PC-3 (cell line): ENCODE data around the gene ESPN. TPM values are rescaled to one million over a fixed set of nuclear protein-coding genes. Genes with fewer than 3 reads are reported as not detected.

Experiments
- ATAC-seq: fragments of 200-7000 bp; cut with Tn5 transposase; 2 replicates; pipeline ENCODE4 v1.9.1; 2020; ENCODE audit warnings: mild to moderate bottlenecking, moderate library complexity
- BruUV-seq: library from RNA; stranded (reverse); fragments of 400-500 nt; replicated peaks from 2 replicates; lab custom pipeline; 2021; lab: Mats Ljungman, UMichigan
- CTCF ChIA-PET: fragments of 300-600 bp; sonication (Branson Sonifier 250); formaldehyde crosslinking; loops from one replicate; lab custom pipeline; 2022; ENCODE audit warnings: antibody characterized with exemption; lab: Charles Lee
- POLR2A ChIA-PET: fragments of 300-600 bp; sonication (Branson Sonifier 250); formaldehyde crosslinking; loops from one replicate; lab custom pipeline; 2022; ENCODE audit warnings: antibody characterized with exemption; ENCODE audit not compliant: unreplicated experiment; lab: Charles Lee
- DNase-seq: peaks from one replicate; pipeline ENCODE4 v3.0.0-alpha.2; 2015
- H2AFZ ChIP-seq: fragments of 300-600 bp; sonication (generic); 2 replicates; pipeline ENCODE4 v1.6.0; 2016; ENCODE audit warnings: antibody characterized with exemption, low read length
- H3F3A ChIP-seq: fragments of 300-600 bp; sonication (generic); one replicate; pipeline ENCODE4 v1.6.0; 2017; ENCODE audit warnings: antibody characterized with exemption, low read length, control low read depth, mild to moderate bottlenecking; ENCODE audit not compliant: unreplicated experiment
- H3K27ac ChIP-seq: fragments of 300-600 bp; sonication (generic); 2 replicates; pipeline ENCODE4 v1.5.1; 2016; ENCODE audit warnings: mild to moderate bottlenecking, low read length
- H3K27me3 ChIP-seq: fragments of 300-600 bp; sonication (generic); 2 replicates; pipeline ENCODE4 v1.6.1; 2016; ENCODE audit warnings: low read length, mixed read lengths
- H3K36me3 ChIP-seq: fragments of 300-600 bp; sonication (generic); 2 replicates; pipeline ENCODE4 v1.6.1; 2016; ENCODE audit warnings: low read depth, mixed run types, low read length, mixed read lengths
- H3K4me1 ChIP-seq: fragments of 300-600 bp; sonication (generic); 2 replicates; pipeline ENCODE4 v1.5.1; 2016; ENCODE audit warnings: low read length; ENCODE audit not compliant: insufficient read depth
- H3K4me2 ChIP-seq: fragments of 300-600 bp; sonication (generic); 2 replicates; pipeline ENCODE4 v1.6.0; 2016; ENCODE audit warnings: low read length
- H3K4me3 ChIP-seq: fragments of 300-600 bp; sonication (generic); 2 replicates; pipeline ENCODE4 v1.5.1; 2016; ENCODE audit warnings: mild to moderate bottlenecking, low read length, mixed read lengths
- H3K79me2 ChIP-seq: fragments of 300-600 bp; sonication (generic); 2 replicates; pipeline ENCODE4 v1.6.1; 2017; ENCODE audit warnings: low read length, mixed read lengths
- H3K9ac ChIP-seq: fragments of 300-600 bp; sonication (generic); 2 replicates; pipeline ENCODE4 v1.6.0; 2016; ENCODE audit warnings: mild to moderate bottlenecking, low read length
- H3K9me2 ChIP-seq: fragments of 300-600 bp; sonication (generic); replicated peaks from 2 replicates; pipeline ENCODE4 v1.6.1; 2016; ENCODE audit warnings: mixed run types, low read length, mixed read lengths
- H3K9me3 ChIP-seq: fragments of 300-600 bp; sonication (generic); 2 replicates; pipeline ENCODE4 v1.6.1; 2016; ENCODE audit warnings: low read length, mixed read lengths
- H4K20me1 ChIP-seq: fragments of 300-600 bp; sonication (generic); 2 replicates; pipeline ENCODE4 v1.6.1; 2016; ENCODE audit warnings: low read length, mixed read lengths
- EZH2 ChIP-seq: fragments of 300-600 bp; sonication (generic); IDR thresholded peaks from one replicate; pipeline ENCODE4 v1.6.1; 2017; ENCODE audit warnings: antibody characterized with exemption, mild to moderate bottlenecking, low read length; ENCODE audit not compliant: unreplicated experiment
- EZH2phosphoT487 ChIP-seq: fragments of 300-600 bp; sonication (generic); IDR thresholded peaks from 2 replicates; pipeline ENCODE4 v1.6.1; 2018; ENCODE audit warnings: mild to moderate bottlenecking, antibody characterized with exemption, low read length, borderline replicate concordance
- intact Hi-C: fragments of 100-400 bp; cut with micrococcal nuclease; formaldehyde crosslinking; loops from 2 replicates; pipeline ENCODE4 v1.9.0; 2023
- total RNA-seq: library from RNA; depleted of rRNA; stranded (reverse); fragments of >200 nt; gene quantifications from 2 replicates; pipeline ENCODE4 v1.2.3, GENCODE V29; 2014
- TF ChIP-seq, protein P1 (sequence below): fragments of 300-600 bp; sonication (generic); conservative IDR thresholded peaks from 2 replicates; pipeline ENCODE4 v1.5.1; 2017; ENCODE audit warnings: antibody characterized with exemption, low read depth, mild to moderate bottlenecking, low read length

ESPN gene
- total RNA-seq, 1 experiment from 2014 or later: 11.1 TPM

DNA sequence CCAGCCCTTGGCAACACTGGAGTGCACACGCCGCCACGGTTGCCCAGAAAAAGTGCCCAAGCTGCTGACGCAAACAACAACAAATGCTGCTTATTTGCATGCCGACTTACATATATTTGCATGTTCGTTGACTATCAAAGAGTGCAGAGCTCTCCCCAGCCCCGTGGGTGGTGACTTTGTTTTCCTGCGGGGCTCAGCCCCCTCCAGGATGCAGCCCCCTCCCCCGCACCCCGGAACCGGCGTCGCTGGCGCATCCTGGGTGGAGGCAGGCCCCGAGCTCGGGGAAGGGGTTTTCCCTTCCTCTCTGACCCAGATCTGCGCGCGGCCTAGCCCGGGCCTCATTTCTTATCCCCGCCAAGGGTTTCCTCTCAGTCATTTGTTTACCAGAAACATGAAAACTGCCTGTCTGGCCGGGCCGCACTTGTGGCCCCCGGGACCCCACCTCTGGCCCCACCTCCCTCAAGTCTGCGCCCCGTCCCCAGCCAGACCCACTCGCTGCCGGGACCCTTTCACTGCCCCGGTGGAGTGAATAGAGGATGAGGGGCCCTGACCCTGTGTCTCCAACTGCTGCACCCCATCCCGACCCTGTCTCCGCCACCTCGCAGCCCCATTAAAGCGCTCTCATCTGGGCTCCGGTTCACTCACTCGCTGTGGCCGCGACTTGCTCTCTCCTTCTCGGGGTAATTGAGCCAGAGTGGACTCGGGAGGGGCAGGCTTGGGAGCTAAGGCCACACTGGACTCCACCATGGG, 35.9 kb downstream of the ESPN start:
- Histone ChIP-seq H3K4me1 (no peaks in the 10 kb centered on the region), H3K9ac (no peak overlapping the region), H3F3A (no peaks in the 10 kb centered on the region), H3K79me2 (no peaks in the 10 kb centered on the region), H3K9me3 (no peaks in the 10 kb centered on the region), H3K27ac (no peak overlapping the region), H3K36me3 (peaks cover 16% of the 10 kb centered on the region), H3K9me2 (no peaks in the 10 kb centered on the region), H2AFZ (no peak overlapping the region), H3K27me3 (peaks cover 2% of the 10 kb centered on the region; the same call in 1 of the 2 replicates), H3K4me2 (no peak overlapping the region), H3K4me3 (no peak overlapping the region), H4K20me1 (no peaks in the 10 kb centered on the region)
- ChIA-PET CTCF (no interaction called here), POLR2A (no interaction called here)
- DNase-seq: no peak
- ATAC-seq: no peak
- TF ChIP-seq, protein P1, sequence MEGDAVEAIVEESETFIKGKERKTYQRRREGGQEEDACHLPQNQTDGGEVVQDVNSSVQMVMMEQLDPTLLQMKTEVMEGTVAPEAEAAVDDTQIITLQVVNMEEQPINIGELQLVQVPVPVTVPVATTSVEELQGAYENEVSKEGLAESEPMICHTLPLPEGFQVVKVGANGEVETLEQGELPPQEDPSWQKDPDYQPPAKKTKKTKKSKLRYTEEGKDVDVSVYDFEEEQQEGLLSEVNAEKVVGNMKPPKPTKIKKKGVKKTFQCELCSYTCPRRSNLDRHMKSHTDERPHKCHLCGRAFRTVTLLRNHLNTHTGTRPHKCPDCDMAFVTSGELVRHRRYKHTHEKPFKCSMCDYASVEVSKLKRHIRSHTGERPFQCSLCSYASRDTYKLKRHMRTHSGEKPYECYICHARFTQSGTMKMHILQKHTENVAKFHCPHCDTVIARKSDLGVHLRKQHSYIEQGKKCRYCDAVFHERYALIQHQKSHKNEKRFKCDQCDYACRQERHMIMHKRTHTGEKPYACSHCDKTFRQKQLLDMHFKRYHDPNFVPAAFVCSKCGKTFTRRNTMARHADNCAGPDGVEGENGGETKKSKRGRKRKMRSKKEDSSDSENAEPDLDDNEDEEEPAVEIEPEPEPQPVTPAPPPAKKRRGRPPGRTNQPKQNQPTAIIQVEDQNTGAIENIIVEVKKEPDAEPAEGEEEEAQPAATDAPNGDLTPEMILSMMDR: no peak
- TF ChIP-seq EZH2 (no peak), EZH2phosphoT487 (no peak)
- BruUV-seq: no TSS peak
- intact Hi-C loops: no loop called here

DNA sequence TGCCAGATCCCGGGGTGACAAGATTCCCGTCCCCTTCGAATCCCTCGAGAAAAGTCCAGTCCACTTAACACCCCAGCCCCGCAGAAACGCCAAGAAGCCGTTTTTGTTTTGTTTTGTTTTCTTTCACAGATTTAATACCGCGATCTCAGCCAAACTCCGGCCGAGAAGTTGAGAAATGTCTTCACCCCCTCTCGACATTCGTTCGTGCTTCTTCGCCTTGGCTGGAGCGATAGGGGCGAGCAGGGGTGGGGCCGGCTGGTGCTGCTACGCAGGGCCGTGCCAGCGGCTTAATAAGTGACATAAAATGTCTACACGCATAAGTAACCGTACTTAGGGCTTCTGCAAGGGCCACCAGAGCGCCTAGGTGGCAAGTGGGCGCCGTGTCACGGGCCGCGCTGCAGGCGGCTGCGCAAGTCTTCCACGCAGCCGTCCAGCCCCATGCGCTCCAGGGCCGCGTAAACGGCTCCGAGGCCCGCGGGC, 36.5 kb downstream of the ESPN start:
- peaks cover 16% of the 10 kb centered on the region for H3K36me3 ChIP-seq
- H3K4me3 ChIP-seq: no peak overlapping the region
- ChIA-PET CTCF (no interaction called here), POLR2A (no interaction called here)
- H4K20me1 ChIP-seq: no peaks in the 10 kb centered on the region
- TF ChIP-seq, protein P1: no peak
- TF ChIP-seq EZH2: no peak
- no peak for TF ChIP-seq EZH2phosphoT487
- H3K4me1 ChIP-seq: no peaks in the 10 kb centered on the region
- DNase-seq (no peak), ATAC-seq (no peak)
- H3K4me2 ChIP-seq: no peak overlapping the region
- no peaks in the 10 kb centered on the region for H3K79me2 ChIP-seq
- H3K27ac ChIP-seq: no peak overlapping the region
- H3F3A ChIP-seq: no peaks in the 10 kb centered on the region
- H2AFZ ChIP-seq: no peak overlapping the region
- intact Hi-C loops: no loop called here
- no peak overlapping the region for H3K9ac ChIP-seq
- no peaks in the 10 kb centered on the region for H3K27me3 ChIP-seq
- H3K9me3 ChIP-seq: no peaks in the 10 kb centered on the region
- no peaks in the 10 kb centered on the region for H3K9me2 ChIP-seq
- no TSS peak for BruUV-seq
